Fibroblast of peridontal ligament (primary cell): ENCODE measurements around the gene NFIA.
A peak's percentile ranks its signal among the peaks of the same experiment; 100 is the strongest.

Experiments used
- DNase-seq: peaks from one replicate; pipeline ENCODE4 v3.0.0-alpha.2; 2010; ENCODE audit errors: extremely low read depth

NFIA gene

DNA sequence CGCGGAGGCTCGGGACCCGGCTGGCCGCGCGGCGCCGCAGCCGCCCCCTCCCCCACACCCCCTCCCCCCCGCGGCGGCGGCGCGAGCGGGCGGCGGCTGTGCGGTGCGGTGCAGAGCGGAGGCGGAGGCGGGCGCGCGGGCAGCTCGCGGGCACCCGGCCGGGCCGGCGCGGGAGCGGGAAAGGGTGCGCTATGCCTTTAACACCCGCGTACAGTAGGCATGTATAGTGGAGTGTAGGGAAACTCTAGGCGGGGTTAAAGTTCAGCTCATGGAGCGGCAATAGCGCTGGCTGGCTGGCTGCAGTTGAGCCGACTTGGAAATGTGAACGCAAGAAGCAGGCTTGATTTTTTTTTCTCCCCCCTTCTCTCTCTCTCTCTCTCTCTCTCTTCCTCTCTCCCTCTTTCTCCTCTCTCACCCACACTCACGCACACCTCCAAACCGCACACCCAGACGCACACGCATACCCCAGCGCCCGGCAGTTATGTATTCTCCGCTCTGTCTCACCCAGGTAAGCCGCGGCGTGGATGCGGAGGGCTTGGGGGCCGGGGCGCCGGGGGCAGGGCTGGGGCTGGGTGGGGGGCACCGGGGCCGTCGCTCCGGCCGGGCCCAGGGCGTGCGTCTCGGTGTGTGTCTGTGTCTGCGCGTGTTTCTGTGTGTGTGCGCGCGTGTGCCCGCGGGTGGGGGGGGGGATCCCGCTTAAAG, at the start of gene NFIA:
TSS of gene NFIA (plus strand) at position 251 of the 702 bp plus-strand sequence.
- DNase-seq: peak; percentile 52

- no peak for DNase-seq
These were observed 46.5 kb upstream of the NFIA start for GRCh38 chr1:61035880-61036279.

- no peak for DNase-seq
These were observed 39.8 kb upstream of the NFIA start for GRCh38 chr1:61042466-61043009.

GRCh38 chr1:61043010-61043820, 39.1 kb upstream of the NFIA start:
- DNase-seq: peak; percentile 68

DNA sequence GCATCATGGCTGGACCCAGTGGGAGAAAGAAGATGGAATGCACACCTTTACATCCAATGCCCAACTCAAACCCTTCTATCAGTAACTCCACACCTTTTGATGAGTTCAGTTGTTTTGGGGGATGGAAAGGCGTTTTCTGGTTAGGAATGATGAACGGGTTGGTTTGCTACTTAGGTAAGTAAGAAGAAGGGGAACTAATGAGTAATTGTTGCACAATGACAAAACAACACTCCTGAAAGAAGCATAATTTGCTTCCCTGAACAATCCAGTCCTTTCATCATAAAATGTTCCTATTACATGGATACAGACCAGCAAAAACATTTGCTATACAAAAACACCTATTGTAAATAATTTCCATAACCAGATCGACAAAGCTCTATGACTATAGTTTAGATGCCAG, 35.9 kb upstream of the NFIA start:
- DNase-seq: no peak

DNA sequence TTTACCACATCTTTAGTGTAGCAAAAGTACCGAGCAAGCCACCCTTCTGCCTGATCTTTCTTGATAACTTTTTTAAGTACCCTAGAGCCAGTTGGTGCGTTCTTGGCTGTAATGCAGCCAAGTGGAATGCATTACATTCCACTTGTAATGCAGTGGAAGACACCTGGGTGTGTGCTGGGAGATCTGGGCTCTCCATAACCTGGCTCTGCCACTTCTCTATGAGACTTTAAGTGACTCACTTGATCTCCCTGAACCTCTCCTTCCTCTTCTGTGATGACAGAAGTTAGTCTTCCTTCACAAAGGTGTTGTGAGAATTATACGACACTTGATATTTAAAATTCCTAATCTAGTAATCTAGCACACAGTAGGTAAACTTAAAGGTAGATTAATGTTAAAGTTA, 35.3 kb upstream of the NFIA start:
- no peak for DNase-seq

DNA sequence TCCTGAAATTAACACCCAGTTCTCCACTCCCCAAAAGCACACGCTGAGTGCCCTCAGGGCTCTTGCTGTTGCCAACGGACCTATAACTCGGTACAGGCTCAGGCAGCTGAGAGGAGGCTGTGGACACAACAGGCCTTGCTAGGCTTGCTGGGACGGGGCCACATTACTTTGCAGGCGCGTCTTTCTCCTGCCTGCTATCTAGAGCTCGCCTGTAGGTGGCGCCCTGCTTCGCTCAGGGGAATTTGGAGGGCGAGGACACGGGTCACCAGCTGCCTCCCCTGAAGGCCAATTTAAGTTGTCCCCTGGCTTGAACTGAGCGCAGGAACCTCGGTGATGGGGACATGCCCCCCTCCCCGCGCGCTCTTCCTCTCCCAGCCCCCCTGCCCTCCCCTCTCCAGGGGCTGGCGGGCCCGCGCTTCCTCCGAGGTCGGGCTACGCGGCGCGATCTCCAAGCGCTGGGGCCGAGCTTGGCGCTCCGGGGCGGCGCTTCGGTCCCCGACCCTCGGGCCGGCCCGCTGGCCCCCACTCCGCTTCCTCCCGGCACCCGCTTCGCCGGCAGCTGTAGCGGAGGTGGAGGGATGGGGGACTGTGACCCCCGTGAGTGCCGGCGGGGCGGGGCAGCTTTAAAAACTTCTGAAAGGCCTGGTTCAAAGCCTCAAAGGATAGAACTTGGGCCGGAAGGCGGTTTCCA, 32.4 kb upstream of the NFIA start:
- DNase-seq: peak; percentile 77

DNA sequence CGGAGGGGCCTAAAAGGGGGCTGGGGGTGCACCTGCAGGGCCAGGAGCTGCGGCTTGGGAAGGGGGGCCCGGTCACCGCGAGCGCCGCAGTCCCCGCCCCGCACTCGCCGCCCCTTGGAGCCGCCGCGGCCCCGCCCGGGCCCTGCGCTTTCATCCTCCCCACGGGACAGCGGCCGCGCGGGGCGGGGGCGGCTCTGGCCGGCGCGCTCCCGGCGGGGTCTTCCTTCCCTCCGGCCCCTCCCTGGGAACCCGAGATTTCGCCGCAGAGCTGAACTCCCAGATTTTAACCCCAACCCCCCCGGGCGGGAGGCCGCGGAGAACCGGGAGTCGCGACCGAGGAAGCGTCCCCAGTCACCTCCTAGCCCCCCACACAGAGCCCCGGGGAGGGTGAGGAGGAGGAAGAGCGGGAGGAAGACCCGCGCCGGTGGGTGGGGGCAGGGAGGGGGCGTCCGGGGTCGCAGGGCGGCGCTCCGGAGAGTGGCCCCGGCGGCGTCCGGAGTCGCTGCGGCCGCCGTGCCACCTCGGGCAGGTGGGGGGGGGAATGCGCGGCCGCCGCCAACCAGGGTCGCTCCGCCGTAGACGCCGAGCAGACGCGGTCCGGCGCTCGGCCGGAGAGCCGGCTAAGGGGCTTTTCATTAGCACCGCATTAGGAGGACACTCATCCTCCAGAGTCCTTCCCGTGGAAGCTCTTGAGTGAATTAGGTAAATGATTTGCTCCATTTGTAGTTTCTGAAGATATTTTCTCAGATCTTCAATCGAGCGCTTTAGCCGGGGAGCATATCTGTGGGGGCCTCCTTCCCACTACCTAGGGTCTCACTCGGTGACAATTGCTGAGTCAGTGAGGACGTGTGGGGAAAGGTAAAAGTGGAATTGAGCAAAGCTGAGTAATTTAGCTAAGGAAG, 31.6 kb upstream of the NFIA start:
- no peak for DNase-seq

- DNase-seq: no peak
These were observed 31.0 kb upstream of the NFIA start for GRCh38 chr1:61051443-61051718.

DNA sequence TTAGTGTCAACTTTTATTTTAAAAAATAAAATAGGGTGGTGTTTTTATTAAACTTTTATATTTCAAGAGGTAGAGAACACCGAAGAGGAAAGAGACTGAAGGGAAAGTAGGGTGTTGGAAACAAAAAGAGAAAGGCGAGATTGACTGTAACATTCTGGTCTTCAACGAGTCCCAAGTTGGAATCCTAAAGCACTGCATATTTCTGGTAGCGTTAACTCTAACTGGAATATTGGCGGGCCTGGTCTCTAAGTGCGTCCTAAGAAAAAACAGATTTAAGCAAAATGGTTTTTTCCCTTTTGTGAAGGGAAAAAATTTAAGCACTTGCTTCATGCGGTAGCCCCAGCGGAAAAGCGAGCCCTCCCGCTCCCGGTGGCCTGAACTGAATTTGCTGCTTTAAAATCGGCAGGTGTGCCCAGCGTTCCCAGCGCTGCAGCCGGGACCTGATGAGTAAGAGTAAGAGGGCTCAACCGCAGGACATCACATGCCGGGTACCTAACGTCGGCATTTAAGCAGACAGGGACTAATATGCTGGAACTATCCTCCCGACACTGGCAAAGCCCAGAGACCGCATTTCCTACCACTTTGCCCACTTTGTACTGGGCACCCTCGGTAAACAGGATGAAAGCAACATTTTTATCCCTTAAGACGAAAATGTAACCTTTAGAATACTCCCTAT, 30.5 kb upstream of the NFIA start:
- DNase-seq: no peak

DNA sequence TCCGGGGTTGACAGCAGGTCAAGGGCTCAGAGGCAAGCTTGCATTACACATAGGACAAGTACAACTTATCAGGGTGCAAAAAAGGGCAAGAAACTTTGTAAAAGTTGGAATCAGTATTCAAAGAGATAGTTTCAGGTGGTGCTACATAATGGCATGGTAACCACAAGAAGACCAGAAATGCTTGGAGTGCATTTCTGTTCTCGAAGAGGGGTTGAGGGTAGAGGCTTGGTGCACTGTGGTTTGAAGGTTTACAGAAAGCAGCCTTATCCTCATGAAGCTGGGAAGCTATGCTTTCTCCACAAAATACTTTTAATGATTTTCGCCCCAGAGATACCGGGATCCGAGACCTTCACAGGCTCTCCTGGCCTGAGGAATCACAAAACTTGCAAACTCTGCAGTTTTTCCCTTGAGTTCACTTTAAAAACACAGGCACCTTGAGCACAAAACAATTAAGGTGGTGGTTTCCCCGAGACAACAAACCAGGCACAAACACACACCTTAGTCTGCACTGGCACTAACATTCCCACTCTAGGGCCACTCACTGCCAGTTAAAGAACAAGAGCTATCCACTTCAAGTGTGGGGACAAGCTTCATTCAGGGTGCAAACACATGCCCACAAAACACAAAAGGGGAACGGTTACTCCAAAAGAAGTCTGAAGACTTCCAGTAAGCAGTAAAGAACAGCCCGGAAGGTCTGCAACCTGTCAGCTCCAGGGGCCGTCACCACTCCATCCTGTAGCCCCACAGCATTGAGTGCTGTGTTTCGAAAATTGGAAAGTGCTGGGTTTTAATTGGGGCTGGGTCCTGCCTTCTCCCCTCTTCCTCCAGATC, 29.8 kb upstream of the NFIA start:
- no peak for DNase-seq

GRCh38 chr1:61053226-61053711, 29.1 kb upstream of the NFIA start:
- DNase-seq: no peak

- no peak for DNase-seq
These were observed 28.4 kb upstream of the NFIA start for GRCh38 chr1:61053712-61054600.

DNA sequence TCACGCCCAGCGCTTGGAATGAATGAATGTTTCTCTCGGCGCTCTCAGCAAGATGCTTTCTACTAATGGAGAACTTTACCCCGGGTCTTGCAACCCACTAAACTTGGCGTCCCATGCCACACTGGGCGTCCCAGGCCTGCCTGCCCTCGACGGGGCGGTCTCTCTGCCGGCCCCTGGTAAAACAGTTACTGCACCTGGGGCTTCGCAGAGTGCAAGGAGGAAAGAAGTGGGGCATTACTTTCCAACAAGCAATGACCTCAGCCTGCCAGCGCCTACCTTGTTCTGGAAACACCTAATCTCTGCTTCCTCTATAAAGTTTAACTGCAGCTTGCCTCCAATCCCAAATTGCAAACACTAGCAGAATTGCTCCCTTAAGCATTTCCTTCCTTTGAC, 27.8 kb upstream of the NFIA start:
- DNase-seq: no peak

DNA sequence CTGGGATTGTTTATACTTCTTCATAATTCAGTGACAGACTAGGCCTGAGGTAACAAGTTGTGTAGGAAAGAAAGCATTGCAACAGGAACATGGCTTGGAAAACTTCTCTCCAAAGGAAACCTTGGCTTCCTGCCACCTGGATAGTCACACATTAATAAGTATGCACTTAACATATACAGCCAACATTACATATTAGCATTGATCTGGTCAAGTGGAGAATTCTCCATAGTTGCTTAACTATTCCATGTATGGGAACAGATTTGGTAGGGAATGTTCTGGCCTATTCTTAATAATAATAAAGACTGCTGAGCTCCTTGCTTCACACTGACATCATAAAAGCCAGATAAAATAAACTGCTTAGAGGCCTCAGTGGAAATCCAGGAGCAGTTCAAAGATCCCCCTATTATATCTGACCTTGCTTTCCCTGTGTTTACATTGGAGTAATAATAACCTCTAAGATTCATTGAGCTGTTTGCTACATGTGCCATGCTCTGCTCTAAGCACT, 27.2 kb upstream of the NFIA start:
- no peak for DNase-seq

DNA sequence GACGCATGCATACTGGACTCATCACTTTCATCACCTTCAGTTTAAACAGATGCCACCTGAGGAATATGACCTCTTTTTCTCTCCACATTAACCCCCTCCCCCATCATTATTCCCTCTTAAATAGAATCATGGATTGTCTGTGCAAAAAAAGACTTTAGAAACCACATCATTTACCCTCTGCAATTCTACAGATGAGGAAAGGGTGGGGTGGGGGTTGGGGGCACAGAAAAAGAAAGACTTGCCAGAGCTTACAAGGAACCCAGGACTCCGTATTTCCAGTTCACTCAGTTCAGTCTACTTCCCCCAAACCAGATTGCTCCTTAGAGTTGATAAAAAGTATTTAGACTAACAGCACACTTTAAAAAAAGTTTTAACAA, 26.2 kb upstream of the NFIA start:
- DNase-seq: no peak

GRCh38 chr1:61056573-61057439, 25.6 kb upstream of the NFIA start:
- peak; percentile 44 for DNase-seq
